ENCODE results near the gene KDM4C.

Gene KDM4C

GRCh38 chr9:6915635-6916034 lies 157.9 kb downstream of the KDM4C start:
- Histone ChIP-seq H3K4me3 (replicated peaks; ENCODE audit: low read depth, low read length) (no peak overlapping the region), H3K36me3 (ENCODE audit: control insufficient read depth, insufficient read depth, low read length) (no peaks in the 10 kb centered on the region), H3K27me3 (replicated peaks; ENCODE audit: control insufficient read depth, insufficient read depth, low read length) (no peaks in the 10 kb centered on the region)
- DNase-seq (ENCODE audit: extremely low read depth, insufficient read length), result no peak
- no peak for TF ChIP-seq CTCF (IDR thresholded peaks at IDR 0.05; ENCODE audit: insufficient read depth, low read length, poor library complexity, severe bottlenecking)

GRCh38 chr9:6917162-6917561 lies 159.4 kb downstream of the KDM4C start:
- no peak for TF ChIP-seq CTCF (IDR thresholded peaks at IDR 0.05; ENCODE audit: insufficient read depth, low read length, poor library complexity, severe bottlenecking)
- H3K27me3 ChIP-seq (replicated peaks; ENCODE audit: control insufficient read depth, insufficient read depth, low read length), result no peaks in the 10 kb centered on the region
- DNase-seq (ENCODE audit: extremely low read depth, insufficient read length), result peak; percentile 34
- H3K36me3 ChIP-seq (ENCODE audit: control insufficient read depth, insufficient read depth, low read length), result no peaks in the 10 kb centered on the region; the same call in 1 of the 2 replicates
- no peak overlapping the region for H3K4me3 ChIP-seq (replicated peaks; ENCODE audit: low read depth, low read length)

GRCh38 chr9:6920041-6920440 lies 162.3 kb downstream of the KDM4C start:
- Histone ChIP-seq H3K27me3 (replicated peaks; ENCODE audit: control insufficient read depth, insufficient read depth, low read length) (no peaks in the 10 kb centered on the region), H3K4me3 (replicated peaks; ENCODE audit: low read depth, low read length) (no peak overlapping the region), H3K36me3 (ENCODE audit: control insufficient read depth, insufficient read depth, low read length) (no peaks in the 10 kb centered on the region; the same call in 1 of the 2 replicates)
- no peak for DNase-seq (ENCODE audit: extremely low read depth, insufficient read length)
- no peak for TF ChIP-seq CTCF (IDR thresholded peaks at IDR 0.05; ENCODE audit: insufficient read depth, low read length, poor library complexity, severe bottlenecking)

- TF ChIP-seq CTCF (IDR thresholded peaks at IDR 0.05; ENCODE audit: insufficient read depth, low read length, poor library complexity, severe bottlenecking), result no peak
- H3K27me3 ChIP-seq (replicated peaks; ENCODE audit: control insufficient read depth, insufficient read depth, low read length), result no peaks in the 10 kb centered on the region
- no peak overlapping the region for H3K4me3 ChIP-seq (replicated peaks; ENCODE audit: low read depth, low read length)
- DNase-seq (ENCODE audit: extremely low read depth, insufficient read length), result no peak
- no peaks in the 10 kb centered on the region; the same call in 1 of the 2 replicates for H3K36me3 ChIP-seq (ENCODE audit: control insufficient read depth, insufficient read depth, low read length)
These were observed 163.5 kb downstream of the KDM4C start for GRCh38 chr9:6921315-6921714.

- no peak for DNase-seq (ENCODE audit: extremely low read depth, insufficient read length)
- no peak for TF ChIP-seq CTCF (IDR thresholded peaks at IDR 0.05; ENCODE audit: insufficient read depth, low read length, poor library complexity, severe bottlenecking)
- H3K36me3 ChIP-seq (ENCODE audit: control insufficient read depth, insufficient read depth, low read length), result no peaks in the 10 kb centered on the region; the same call in 1 of the 2 replicates
- no peak overlapping the region for H3K4me3 ChIP-seq (replicated peaks; ENCODE audit: low read depth, low read length)
- H3K27me3 ChIP-seq (replicated peaks; ENCODE audit: control insufficient read depth, insufficient read depth, low read length), result no peaks in the 10 kb centered on the region
These were observed 164.4 kb downstream of the KDM4C start for GRCh38 chr9:6922124-6922676.

- Histone ChIP-seq H3K27me3 (replicated peaks; ENCODE audit: control insufficient read depth, insufficient read depth, low read length) (no peaks in the 10 kb centered on the region), H3K4me3 (replicated peaks; ENCODE audit: low read depth, low read length) (no peak overlapping the region), H3K36me3 (ENCODE audit: control insufficient read depth, insufficient read depth, low read length) (no peaks in the 10 kb centered on the region; the same call in 1 of the 2 replicates)
- no peak for TF ChIP-seq CTCF (IDR thresholded peaks at IDR 0.05; ENCODE audit: insufficient read depth, low read length, poor library complexity, severe bottlenecking)
- DNase-seq (ENCODE audit: extremely low read depth, insufficient read length), result no peak
These were observed 164.9 kb downstream of the KDM4C start for GRCh38 chr9:6922680-6923079.

Data from GM06990 (cell line).